ENCODE measurements around the gene PHLDA3.

PHLDA3 gene

GRCh38 chr1:201461645-201462441 is 7.1 kb downstream of the PHLDA3 start:
- DNase-seq: no peak

GRCh38 chr1:201460814-201461644 is 8.0 kb downstream of the PHLDA3 start:
- no peak for DNase-seq

GRCh38 chr1:201459775-201460174 is 9.2 kb downstream of the PHLDA3 start:
- DNase-seq: no peak

GRCh38 chr1:201459052-201459451 is 9.9 kb downstream of the PHLDA3 start:
- DNase-seq: no peak

GRCh38 chr1:201457508-201457960 is 11.5 kb downstream of the PHLDA3 start:
- no peak for DNase-seq

- DNase-seq: no peak
Measured at GRCh38 chr1:201456499-201457309, 12.3 kb downstream of the PHLDA3 start.

GRCh38 chr1:201455098-201455497 is 13.9 kb downstream of the PHLDA3 start:
- DNase-seq: no peak

- no peak for DNase-seq
Measured at GRCh38 chr1:201454608-201455007, 14.4 kb downstream of the PHLDA3 start.

GRCh38 chr1:201452866-201453265 is 16.1 kb downstream of the PHLDA3 start:
- no peak for DNase-seq

GRCh38 chr1:201450721-201451291 is 18.2 kb downstream of the PHLDA3 start:
- no peak for DNase-seq

GRCh38 chr1:201448990-201449389 is 20.0 kb downstream of the PHLDA3 start:
- DNase-seq: no peak

- DNase-seq: peak; percentile 35 to 59
Measured at GRCh38 chr1:201447903-201448871, 20.8 kb downstream of the PHLDA3 start.

- DNase-seq: no peak
Measured at GRCh38 chr1:201445310-201445709, 23.7 kb downstream of the PHLDA3 start.

GRCh38 chr1:201444792-201445191 is 24.2 kb downstream of the PHLDA3 start:
- DNase-seq: no peak

- DNase-seq: no peak
Measured at GRCh38 chr1:201443747-201444146, 25.2 kb downstream of the PHLDA3 start.

GRCh38 chr1:201436969-201437368 is 32.0 kb downstream of the PHLDA3 start:
- DNase-seq: no peak

GRCh38 chr1:201436393-201436792 is 32.6 kb downstream of the PHLDA3 start:
- DNase-seq: no peak

GRCh38 chr1:201434266-201434665 is 34.7 kb downstream of the PHLDA3 start:
- DNase-seq: no peak

GRCh38 chr1:201433609-201434008 is 35.4 kb downstream of the PHLDA3 start:
- no peak for DNase-seq

GRCh38 chr1:201430776-201431175 is 38.2 kb downstream of the PHLDA3 start:
- DNase-seq: no peak

GRCh38 chr1:201429736-201430501 is 39.1 kb downstream of the PHLDA3 start:
- DNase-seq: no peak
